NCI-H2171 (cell line): Measurements from ENCODE around the gene CWC27.

ENCODE experiments used
- DNase-seq: peaks from one replicate; lab custom pipeline; 2025; lab: John Stamatoyannopoulos, UW

The CWC27 gene

DNA sequence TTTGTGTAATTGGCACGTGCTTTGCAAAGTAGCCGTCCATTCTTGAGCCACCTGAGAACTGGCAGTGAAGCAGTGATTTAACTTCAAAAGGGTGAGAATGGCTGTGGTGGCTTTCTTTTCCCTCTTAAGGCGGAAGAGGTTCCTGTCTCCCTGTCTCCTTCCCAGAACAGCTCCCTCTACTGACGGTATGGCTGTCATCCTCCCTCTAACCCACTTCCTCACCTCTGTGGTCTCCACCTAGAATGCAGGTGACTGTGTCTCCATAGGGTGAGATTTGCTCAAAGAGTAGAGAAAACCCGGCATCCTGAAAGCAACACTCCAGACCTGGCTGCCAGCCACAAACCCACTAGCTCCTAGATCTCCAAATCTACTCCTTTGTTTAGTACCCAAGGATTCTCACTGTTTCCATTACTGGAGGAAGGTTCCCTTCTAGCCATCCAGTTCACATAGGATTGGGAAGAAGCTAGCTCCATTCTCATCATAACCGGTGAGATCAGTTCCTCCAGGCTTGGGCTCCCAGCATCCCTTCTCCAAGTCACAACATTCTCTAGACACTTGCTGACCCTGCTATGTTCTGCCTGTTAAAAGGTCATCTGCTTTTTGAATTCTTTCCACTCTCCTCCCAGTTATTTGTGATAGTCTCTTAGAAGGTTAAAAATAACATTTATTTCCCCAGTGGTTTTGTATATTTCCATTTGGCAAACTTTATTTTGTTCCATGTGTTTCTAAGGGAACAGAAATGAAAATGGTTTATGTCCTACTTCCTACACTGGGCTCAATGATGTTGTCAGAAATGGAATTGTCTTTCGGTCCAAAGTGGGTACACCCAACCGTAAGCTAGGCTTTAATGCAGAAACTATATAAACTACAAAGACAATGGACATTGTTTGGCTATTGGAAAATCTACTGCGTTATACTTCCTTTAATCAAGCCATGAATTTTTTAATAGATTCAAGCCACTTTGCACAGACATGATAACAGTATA is 269.4 kb downstream of the CWC27 start:
- no peak for DNase-seq

DNA sequence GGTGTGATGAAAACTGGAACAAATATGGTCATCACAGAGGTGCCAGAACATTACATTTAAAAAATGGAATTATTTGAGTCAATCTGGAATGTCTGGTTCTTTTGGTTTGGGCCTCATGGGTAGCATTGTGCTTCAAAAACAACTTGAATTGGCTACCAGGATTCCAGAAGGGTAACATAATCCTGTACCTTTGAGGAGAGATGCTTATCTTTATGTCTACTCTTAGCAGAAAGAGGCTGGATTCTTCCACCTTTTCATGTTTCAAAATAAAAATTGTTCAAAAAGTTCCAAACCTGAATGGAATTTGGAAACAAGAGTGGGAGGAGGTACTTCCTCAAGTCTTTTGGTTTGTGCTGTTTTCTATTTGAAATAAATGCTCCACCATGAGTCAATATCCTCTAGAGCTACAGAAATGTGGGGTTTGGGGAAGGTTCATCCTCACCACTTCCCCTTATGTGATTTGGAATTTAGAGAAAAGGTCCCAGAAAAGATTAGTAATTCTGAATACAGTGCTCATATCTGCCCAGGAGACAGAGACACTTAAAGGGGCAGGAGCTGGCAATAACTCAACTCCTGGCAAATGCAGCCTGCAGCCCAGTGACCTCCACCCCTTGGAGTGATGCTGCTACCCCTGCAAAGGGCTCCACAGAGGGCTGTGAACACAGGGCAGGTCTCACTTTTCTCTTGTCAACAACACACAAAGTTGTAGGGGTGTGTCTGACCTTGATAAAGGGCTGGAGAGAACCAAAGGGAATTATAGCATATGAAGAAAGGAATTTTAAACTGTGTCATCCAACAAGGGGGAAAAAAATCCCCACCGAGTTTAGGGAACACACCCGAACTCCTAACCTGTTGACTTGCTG is 272.8 kb downstream of the CWC27 start:
- no peak for DNase-seq

DNA sequence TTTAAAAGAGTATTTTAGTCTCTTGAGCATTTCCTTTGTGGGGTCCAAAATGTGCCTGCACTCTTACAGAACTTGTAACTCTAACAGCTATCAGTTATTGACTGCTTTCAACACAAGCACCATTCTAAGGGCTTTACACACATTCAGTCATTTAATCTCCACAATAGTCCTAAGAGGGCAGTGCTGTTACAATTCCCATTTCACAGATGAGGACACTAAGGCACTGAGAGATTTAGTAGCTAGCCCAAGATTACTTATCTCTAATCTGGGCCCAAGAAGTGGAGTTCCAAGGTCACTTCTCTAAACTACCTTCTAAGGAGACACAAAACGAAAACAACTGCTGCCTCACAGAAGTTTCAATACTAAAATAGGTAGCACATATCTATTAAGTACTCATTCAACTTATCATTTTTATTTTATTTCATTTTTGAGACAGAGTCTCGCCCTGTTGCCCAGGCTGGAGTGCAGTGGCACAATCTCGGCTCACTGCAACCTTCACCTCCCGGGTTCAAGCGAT is 275.2 kb downstream of the CWC27 start:
- no peak for DNase-seq

DNA sequence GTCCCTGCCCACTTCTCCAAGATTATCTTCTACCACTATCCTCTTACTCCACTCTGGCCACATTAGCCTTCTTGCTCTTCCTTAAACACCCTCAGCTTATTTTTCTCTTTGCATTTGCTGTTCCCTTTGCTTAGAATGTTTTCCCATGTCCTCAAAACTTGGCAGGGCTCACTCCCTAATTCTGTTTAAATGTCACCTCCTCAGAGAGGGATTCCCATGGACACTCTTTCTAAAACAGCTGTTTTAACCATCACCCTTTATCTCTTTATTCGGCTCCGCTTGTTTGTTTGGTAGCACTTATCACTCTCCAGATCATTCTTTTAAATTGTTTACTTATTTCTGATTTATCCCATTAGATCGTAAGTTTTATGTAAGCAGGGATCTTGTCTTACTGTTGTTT is 278.5 kb downstream of the CWC27 start:
- no peak for DNase-seq

DNA sequence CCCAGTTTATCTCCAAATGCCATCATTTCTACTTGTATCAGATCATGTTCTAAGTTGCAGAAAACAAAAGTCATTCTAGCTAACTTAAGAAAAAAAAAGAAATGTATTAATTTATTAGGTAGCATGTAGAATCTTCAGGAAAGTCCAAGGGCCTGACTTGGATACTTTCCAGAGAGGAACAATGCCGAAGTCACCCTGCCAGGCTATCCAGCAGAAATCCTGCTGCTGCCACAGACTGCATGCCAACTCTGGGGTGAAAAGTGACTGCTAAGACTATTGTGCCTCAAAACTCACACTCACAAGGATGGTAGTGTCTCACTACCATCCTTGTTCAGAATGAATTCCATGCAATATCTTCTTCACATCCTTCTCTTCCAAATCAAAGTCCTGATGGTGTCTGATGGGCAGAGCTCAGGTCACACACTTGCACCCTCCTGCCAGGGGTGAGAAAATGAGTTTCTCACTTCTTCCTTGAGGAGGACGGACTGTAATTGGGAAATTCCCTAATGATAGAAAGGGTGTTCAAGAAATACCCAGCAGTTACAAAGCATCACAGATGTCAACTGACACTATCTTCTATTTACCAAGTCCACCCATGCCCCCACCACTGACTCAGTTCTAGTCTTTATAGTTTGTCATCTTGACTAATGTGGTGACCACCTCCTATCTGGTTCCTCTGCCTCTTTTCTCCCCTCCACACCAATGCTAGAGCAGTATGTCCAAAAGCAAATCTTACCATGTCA is 279.4 kb downstream of the CWC27 start:
- DNase-seq = no peak

DNA sequence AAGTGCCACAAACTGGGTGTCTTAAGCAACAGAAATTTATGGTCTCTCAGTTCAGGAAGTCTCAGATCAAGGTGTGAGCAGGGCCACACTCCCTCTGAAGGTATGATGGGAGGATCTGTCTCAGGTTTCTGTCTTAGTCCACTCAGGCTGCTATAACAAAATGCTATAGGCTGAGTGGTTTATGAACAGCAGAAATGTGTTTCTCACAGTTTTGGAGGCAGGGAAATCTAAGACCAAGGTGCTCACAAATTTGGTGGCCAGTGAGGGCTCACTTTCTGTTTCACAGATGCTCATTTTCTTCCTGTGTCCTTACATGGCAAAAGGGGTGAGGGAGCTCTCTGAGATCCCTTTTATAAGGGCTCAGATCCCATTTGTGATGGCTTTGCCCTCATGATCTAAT is 281.4 kb downstream of the CWC27 start:
- DNase-seq = no peak

DNA sequence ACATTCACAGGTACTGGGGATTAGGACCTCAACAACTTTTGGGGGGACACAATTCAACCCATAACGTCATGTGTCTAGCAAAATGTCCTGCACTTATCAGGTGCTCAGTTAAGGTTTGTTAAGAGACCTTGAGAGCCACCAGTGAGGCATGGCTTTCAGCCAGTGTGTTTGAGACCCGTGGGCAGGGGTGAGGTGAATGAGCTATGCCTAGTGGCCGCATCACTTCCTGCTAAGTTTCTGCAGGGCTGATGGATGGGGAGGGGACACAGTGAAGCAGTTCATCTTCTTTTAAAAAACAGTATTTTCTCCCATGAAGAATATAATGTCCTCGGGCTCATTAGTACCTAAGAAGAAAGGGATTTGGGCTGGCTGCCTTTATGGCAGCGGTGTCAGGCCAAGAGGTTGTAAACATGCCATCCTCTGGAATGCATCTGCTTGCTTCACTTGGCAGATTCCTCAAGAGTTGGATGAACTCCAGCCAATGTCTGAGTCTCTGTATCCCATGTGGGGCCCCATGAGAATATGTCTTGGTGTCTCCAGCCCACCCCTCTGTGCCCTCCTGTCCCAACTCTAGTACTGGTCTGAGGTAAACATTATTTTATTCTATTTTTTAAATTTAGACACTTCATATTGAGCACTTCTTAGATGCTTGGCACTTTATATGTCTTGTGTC is 282.2 kb downstream of the CWC27 start:
- DNase-seq = no peak

DNA sequence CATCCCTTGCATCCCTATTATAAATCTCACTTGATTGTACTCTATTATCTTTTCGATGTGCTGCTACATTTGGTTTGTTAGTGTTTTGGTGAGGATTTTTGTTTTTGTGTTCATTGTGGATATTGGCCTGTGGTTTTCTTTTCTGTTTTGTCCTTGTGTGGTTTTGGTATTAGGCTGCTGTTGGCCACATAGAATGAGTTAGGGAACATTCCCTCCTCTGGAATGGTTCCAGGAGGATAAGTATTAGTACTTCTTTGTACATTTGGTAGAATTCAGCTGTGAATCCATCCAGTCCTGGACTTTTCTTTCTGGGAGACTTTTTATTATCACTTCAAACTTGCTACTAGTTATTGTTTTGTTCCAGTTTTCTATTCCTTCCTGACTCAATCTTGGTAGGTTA is 287.2 kb downstream of the CWC27 start:
- DNase-seq = no peak

DNA sequence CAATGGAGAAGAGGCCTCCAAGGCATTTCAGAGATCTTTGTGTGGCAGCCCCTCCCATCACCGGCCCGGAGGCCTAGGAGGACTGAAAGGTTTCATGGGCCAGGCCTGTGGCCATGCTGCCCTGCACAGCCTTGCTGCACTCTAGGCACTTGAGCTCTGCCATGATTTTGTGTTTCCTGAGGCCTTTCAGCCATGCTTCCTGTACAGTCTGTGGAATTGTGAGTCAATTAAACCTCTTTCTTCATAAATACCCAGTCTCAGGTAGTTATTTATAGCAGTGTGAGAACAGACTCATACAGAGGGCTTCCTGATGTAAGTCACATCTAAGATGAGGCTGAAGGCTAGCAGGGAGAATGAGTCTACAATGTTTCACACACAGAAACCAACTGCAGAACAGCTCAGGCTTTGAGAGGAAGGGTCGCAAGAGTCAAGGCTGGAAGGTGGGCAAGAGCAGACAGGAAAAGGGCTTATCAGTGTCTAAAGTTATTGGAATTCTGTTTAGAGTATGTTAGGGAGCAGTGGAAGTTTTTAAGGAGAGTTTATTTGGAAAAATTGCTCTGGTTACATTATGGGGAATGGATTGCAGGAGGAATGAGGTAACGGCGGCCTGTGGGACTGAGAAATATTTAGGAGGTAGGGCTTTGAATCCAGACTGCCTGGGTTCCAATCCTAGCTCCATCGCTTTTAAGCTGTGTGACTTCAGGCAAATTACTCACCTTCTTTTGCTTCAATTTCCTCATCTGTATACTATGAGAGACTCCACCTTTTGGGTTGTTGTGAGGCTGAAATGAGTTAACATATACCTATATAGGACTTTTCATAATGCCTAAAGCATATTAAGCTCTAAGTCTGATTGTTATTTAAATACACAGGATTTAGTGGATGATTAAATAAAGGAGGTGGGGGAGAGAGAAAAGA is 291.2 kb downstream of the CWC27 start:
- no peak for DNase-seq

DNA sequence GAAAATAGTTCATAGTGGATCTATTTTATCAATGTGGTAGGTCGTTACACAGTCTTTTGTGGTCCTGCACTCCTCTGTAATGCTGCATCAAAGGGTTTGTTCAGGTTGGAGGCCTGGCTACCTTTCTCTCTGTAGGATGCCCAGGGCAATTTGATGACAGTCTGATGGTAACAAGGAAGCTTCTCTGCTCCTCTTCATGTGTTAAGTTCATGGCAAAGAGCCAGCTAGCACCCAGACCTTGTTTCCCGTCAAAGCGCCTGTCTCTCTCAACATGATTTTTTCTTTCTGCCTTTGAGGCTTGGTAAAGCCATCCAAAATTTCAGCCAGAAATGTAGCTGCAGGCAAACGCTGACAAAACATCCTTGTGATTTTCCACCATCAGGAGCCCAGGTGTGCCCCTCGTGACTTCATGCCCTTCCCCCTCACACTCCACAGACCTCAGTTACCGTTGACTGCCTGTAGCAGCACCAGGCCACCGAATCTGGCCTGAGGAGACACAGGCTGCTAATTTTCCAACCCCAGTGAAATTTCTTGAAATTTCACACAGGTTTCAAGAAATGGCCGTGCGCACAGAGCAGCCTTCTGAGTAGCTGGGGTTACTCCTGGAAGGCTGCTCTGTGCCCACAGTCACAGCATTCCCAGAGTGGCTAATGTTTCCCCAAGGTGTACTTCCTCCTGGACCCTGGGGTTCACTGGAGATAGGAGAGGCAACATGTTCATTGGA is 292.7 kb downstream of the CWC27 start:
- no peak for DNase-seq

DNA sequence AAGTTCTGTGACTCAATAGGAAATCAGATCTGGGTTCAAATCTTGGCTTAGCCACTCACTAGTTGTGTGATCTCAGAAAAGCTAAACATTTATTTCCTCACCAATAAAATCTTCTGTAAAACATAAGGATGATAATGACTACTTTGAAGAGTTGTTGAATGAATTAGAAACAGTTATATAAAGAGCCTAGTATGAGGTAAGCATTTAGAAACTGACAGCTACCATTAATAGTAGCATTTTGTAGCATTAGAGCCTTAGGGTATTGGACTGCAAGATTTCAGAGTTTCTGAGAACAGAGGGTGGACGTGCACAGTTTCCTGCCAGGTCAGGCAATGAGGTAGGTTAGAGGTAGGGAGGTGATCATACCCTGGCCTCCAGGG is 293.2 kb downstream of the CWC27 start:
- DNase-seq = no peak

DNA sequence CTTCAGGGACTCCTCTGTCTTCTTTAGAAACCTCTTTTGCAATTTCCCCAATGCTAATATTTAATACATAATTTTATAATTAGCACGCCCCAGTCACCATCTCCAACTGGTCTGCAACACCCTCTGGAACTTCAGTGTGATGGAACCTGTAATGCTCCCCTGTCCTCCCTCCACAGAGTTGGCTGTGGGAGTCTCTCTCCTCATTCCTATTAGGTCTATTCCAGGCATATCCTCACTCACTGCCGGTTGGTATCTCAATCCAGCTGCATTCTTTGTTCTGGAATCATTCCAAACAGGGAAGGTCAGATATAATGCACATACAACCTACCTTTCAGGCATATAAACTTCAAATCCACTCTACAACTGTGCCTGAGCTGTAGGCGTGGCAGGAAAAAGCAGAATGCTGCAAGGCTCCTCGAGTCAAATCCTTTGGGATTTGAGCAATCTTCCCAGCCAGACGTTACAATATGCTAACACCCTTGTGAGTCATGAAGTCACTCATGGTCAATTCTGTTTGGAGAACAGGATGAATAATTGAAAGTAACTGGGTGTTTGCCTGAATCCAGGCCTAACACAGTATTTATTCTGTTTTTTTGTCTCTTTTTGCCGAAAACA is 293.8 kb downstream of the CWC27 start:
- DNase-seq = peak; percentile 33

DNA sequence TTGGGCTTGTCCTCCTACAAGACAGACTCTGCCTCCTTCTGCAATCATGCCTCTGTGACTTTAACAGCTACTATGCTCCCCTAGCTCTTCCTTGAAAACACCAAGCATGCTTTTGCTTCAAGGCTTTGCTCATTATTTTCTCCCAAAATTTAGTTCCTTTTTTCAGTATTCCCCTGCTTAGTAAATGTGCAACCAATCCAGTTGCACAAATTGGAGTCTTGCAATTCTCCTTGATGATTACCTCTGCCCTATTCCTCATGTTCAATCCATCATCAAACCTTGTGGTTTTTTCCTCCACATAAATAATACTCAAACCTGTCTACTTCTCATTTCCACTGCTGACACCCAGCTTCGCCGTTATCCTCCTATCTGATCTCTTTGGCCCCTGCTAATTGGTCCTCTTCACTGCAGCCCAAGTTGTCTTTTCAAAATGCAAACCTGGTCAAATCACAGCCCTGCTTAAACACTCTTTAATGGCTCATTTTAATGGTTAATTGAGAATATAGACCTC is 296.3 kb downstream of the CWC27 start:
- no peak for DNase-seq

DNA sequence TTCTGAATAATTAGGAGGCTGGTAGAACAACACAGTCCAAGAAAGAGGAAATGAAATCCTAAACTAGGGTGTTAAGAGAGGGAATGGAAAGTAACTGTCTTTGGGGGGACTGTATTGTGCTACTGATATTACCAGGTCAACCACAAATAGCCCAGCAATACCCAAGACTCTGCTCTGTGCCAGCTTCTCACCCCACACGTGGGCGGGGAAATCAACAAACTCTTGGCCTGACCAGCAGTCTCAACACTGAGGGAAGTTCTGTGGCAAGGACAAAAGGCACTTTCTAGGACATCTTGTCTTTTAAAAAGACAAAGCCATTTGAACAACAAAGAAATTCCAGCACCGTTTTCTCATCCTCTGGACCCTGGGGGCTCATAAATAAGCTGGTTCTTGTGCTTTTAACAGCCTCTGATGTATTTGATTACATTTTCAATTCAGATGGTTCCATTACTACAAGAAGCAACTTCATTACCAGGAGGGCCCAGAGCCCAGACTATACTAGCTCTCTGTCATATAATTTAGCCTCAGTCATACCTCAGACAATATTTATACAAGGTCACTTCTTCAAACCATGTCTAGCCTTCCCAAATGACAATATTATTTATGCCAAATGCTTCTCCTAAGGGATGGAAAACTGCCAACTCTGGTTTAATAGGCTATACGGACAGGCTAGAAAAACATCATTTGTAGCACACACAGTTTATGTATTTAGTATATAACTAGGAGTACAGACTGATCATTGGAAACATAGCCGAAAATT is 297.8 kb downstream of the CWC27 start:
- no peak for DNase-seq

DNA sequence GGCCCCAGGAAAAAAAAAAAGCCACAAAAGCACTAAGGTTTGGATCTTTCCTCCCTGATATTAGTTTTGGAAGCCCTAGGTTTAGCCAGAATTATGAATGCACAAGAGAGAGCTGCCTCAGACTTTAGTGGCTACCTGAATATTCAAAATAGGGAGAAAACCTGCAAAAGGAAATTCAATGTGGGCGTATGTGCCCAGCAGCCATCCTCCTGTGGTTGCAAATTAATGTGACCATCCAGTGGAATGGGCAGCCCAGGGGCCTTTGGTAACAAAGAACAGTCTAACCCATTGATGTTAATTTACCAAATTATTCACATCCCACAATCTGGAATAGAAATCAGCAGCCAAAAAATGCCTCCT is 298.4 kb downstream of the CWC27 start:
- DNase-seq = no peak
